ENCODE data around the gene TRPV2. TPM values are rescaled to one million over a fixed set of nuclear protein-coding genes. Genes with fewer than 3 reads are reported as not detected.
"Not testable (repeated sequence)": the region's sequence is repeated elsewhere in the genome, so short reads cannot be mapped to it uniquely, and the experiment has no call there.

Gene TRPV2
- total RNA-seq, 2 experiments from 2014 or later = 4.9 to 10.5 TPM

- Histone ChIP-seq H3K4me1 (ENCODE audit: insufficient read depth, low read length, poor library complexity, severe bottlenecking) (no peaks in the 10 kb centered on the region), H3K27ac (ENCODE audit: low read depth, low read length, poor library complexity, severe bottlenecking) (no peak overlapping the region), H3K9me3 (ENCODE audit: low read length) (no peaks in the 10 kb centered on the region), H3K36me3 (ENCODE audit: insufficient read depth, low read length) (peaks cover 75% of the 10 kb centered on the region), H4K20me1 (ENCODE audit: insufficient read depth, low read length) (no peaks in the 10 kb centered on the region), H3K4me2 (ENCODE audit: low read length) (no peak overlapping the region), H3K79me2 (ENCODE audit: insufficient read depth, low read depth, low read length) (no peaks in the 10 kb centered on the region), H3K9me2 (ENCODE audit: insufficient read depth, low read length) (no peaks in the 10 kb centered on the region), H2AFZ (ENCODE audit: low read length) (no peak overlapping the region), H3K4me3 (ENCODE audit: low read depth, low read length, poor library complexity, severe bottlenecking) (no peak overlapping the region)
- intact Hi-C loops (cut with micrococcal nuclease; ENCODE audit: unreplicated experiment) = no loop called here
- no peak for TF ChIP-seq CTCF (conservative IDR thresholded peaks at IDR 0.05; ENCODE audit: low read length)
- no peak for TF ChIP-seq EZH2phosphoT487 (IDR thresholded peaks at IDR 0.05; ENCODE audit: borderline replicate concordance, low read depth, low read length)
- ChIA-PET CTCF (ENCODE audit: unreplicated experiment) (no interaction called here), POLR2A (interaction anchor here (0.8 kb wide), 1 partner anchor 11 kb away, joined by 3 read pairs; no protein-coding TSS in a partner anchor)
- DNase-seq (ENCODE audit: low spot score) = no peak
- BruUV-seq (replicated peaks) = no TSS peak
Observed at GRCh38 chr17:16449121-16449570, 33.8 kb downstream of the TRPV2 start.

GRCh38 chr17:16450028-16450427 is 34.7 kb downstream of the TRPV2 start:
- Histone ChIP-seq H3K4me1 (ENCODE audit: insufficient read depth, low read length, poor library complexity, severe bottlenecking) (no peaks in the 10 kb centered on the region), H3K79me2 (ENCODE audit: insufficient read depth, low read depth, low read length) (no peaks in the 10 kb centered on the region), H3K9me3 (ENCODE audit: low read length) (no peaks in the 10 kb centered on the region), H3K9me2 (ENCODE audit: insufficient read depth, low read length) (no peaks in the 10 kb centered on the region), H2AFZ (ENCODE audit: low read length) (no peak overlapping the region), H3K4me3 (ENCODE audit: low read depth, low read length, poor library complexity, severe bottlenecking) (no peak overlapping the region), H3K36me3 (ENCODE audit: insufficient read depth, low read length) (peaks cover 67% of the 10 kb centered on the region), H3K4me2 (ENCODE audit: low read length) (no peak overlapping the region), H3K27ac (ENCODE audit: low read depth, low read length, poor library complexity, severe bottlenecking) (no peak overlapping the region), H4K20me1 (ENCODE audit: insufficient read depth, low read length) (no peaks in the 10 kb centered on the region)
- ChIA-PET CTCF (ENCODE audit: unreplicated experiment) (no interaction called here), POLR2A (interaction anchor here (1.7 kb wide), 1 partner anchor 11 kb away, joined by 5 read pairs; no protein-coding TSS in a partner anchor)
- DNase-seq (ENCODE audit: low spot score) = no peak
- no TSS peak for BruUV-seq (replicated peaks)
- intact Hi-C loops (cut with micrococcal nuclease; ENCODE audit: unreplicated experiment) = no loop called here
- TF ChIP-seq EZH2phosphoT487 (IDR thresholded peaks at IDR 0.05; ENCODE audit: borderline replicate concordance, low read depth, low read length) = no peak

- BruUV-seq (replicated peaks) = not testable (repeated sequence)
Observed at GRCh38 chr17:16452268-16452667, 36.9 kb downstream of the TRPV2 start.

GRCh38 chr17:16453493-16453851 is 38.1 kb downstream of the TRPV2 start:
- Histone ChIP-seq H3K4me3 (ENCODE audit: low read depth, low read length, poor library complexity, severe bottlenecking) (no peak overlapping the region), H3K9me3 (ENCODE audit: low read length) (no peaks in the 10 kb centered on the region), H3K4me2 (ENCODE audit: low read length) (no peak overlapping the region), H3K79me2 (ENCODE audit: insufficient read depth, low read depth, low read length) (no peaks in the 10 kb centered on the region), H3K27ac (ENCODE audit: low read depth, low read length, poor library complexity, severe bottlenecking) (no peak overlapping the region), H2AFZ (ENCODE audit: low read length) (no peak overlapping the region), H4K20me1 (ENCODE audit: insufficient read depth, low read length) (no peaks in the 10 kb centered on the region), H3K4me1 (ENCODE audit: insufficient read depth, low read length, poor library complexity, severe bottlenecking) (no peaks in the 10 kb centered on the region), H3K36me3 (ENCODE audit: insufficient read depth, low read length) (peaks cover 39% of the 10 kb centered on the region), H3K9me2 (ENCODE audit: insufficient read depth, low read length) (no peaks in the 10 kb centered on the region)
- ChIA-PET POLR2A (no interaction called here), CTCF (ENCODE audit: unreplicated experiment) (interaction anchor here (0.5 to 1.4 kb wide), 4 partner anchors 12 to 587 kb away, joined by 3 to 6 read pairs (median 5); no protein-coding TSS in a partner anchor)
- BruUV-seq (replicated peaks) = no TSS peak
- intact Hi-C loops (cut with micrococcal nuclease; ENCODE audit: unreplicated experiment) = loop anchor here (1.0 kb wide), 1 partner anchor 68 kb away; no protein-coding TSS in a partner anchor
- TF ChIP-seq CTCF (conservative IDR thresholded peaks at IDR 0.05; ENCODE audit: low read length) = no peak; the same call in 1 of the 2 replicates
- TF ChIP-seq EZH2phosphoT487 (IDR thresholded peaks at IDR 0.05; ENCODE audit: borderline replicate concordance, low read depth, low read length) = no peak
- DNase-seq (ENCODE audit: low spot score) = no peak

More at GRCh38 chr17:16452268-16452667, 36.9 kb downstream of the TRPV2 start:
- H3K79me2 ChIP-seq (ENCODE audit: insufficient read depth, low read depth, low read length); intact Hi-C loops (cut with micrococcal nuclease; ENCODE audit: unreplicated experiment); CTCF ChIA-PET (ENCODE audit: unreplicated experiment); H3K4me2 ChIP-seq (ENCODE audit: low read length); H4K20me1 ChIP-seq (ENCODE audit: insufficient read depth, low read length); H2AFZ ChIP-seq (ENCODE audit: low read length); DNase-seq (ENCODE audit: low spot score); H3K9me3 ChIP-seq (ENCODE audit: low read length); H3K4me1 ChIP-seq (ENCODE audit: insufficient read depth, low read length, poor library complexity, severe bottlenecking); H3K27ac ChIP-seq (ENCODE audit: low read depth, low read length, poor library complexity, severe bottlenecking); H3K4me3 ChIP-seq (ENCODE audit: low read depth, low read length, poor library complexity, severe bottlenecking); H3K9me2 ChIP-seq (ENCODE audit: insufficient read depth, low read length): not testable (repeated sequence)
- peaks cover 49% of the 10 kb centered on the region for H3K36me3 ChIP-seq (ENCODE audit: insufficient read depth, low read length)
- POLR2A ChIA-PET = interaction anchor here (0.5 to 1.0 kb wide), 2 partner anchors 22 to 63 kb away, joined by 3 to 4 read pairs; no protein-coding TSS in a partner anchor

Measured in OCI-LY7 (cell line).